NCI-H2107 treated with DMSO at 0.1 percent for 48 hours (cell line): ENCODE measurements around the gene FKBP15.
"Not testable (repeated sequence)": the region's sequence is repeated elsewhere in the genome, so short reads cannot be mapped to it uniquely, and the experiment has no call there.

Source experiments
- DNase-seq: peaks from one replicate; lab custom pipeline; 2025; ENCODE audit not compliant: unreplicated experiment; lab: John Stamatoyannopoulos, UW

Gene FKBP15, protein sequence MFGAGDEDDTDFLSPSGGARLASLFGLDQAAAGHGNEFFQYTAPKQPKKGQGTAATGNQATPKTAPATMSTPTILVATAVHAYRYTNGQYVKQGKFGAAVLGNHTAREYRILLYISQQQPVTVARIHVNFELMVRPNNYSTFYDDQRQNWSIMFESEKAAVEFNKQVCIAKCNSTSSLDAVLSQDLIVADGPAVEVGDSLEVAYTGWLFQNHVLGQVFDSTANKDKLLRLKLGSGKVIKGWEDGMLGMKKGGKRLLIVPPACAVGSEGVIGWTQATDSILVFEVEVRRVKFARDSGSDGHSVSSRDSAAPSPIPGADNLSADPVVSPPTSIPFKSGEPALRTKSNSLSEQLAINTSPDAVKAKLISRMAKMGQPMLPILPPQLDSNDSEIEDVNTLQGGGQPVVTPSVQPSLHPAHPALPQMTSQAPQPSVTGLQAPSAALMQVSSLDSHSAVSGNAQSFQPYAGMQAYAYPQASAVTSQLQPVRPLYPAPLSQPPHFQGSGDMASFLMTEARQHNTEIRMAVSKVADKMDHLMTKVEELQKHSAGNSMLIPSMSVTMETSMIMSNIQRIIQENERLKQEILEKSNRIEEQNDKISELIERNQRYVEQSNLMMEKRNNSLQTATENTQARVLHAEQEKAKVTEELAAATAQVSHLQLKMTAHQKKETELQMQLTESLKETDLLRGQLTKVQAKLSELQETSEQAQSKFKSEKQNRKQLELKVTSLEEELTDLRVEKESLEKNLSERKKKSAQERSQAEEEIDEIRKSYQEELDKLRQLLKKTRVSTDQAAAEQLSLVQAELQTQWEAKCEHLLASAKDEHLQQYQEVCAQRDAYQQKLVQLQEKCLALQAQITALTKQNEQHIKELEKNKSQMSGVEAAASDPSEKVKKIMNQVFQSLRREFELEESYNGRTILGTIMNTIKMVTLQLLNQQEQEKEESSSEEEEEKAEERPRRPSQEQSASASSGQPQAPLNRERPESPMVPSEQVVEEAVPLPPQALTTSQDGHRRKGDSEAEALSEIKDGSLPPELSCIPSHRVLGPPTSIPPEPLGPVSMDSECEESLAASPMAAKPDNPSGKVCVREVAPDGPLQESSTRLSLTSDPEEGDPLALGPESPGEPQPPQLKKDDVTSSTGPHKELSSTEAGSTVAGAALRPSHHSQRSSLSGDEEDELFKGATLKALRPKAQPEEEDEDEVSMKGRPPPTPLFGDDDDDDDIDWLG

DNA sequence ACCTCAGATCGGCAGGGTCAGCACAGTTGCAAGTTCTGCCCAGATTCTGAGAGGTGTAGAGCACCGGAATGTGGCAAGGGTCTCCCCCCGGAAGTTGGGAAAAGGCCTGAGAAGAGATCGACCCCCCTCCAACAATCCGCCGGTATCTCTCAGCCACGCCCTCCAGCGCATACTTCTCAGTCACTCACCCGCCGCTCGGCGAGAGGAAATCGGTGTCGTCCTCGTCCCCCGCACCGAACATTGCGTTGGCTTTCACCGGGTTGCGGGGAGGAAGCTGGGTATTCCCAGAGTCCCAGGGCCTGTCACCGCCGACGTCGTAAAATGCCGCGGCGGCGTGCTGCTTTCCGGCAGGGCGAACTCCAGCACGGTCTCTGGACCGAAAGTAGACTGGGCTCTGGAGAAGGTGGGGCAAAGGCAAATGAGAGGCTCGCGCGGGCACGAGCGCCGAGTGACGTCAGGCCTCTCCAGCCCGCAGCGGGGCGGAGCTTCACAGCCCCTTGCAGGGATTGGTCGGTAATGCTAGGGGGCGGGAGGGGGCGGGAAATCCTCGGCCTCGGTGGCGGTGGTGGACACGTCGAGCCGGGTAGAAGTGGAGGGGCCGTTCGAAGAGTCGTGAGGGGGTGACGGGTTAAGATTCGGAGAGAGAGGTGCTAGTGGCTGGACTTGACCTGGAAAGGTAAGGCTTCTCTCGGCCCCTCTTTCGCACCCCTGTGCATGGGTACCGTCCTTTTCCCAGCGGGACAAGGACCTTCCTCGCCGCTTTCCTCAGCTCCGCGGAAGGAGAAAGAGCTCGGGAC lies at the start of gene FKBP15, which contains the start of gene SLC31A1:
Gene FKBP15 (minus strand): TSS at position 275 of the 797 bp plus-strand sequence. CDS start 34 bp downstream, at position 241.
Gene SLC31A1 (plus strand): TSS at position 542 of the 797 bp plus-strand sequence. CDS start 34,605 bp downstream, outside the sequence.
- peak; percentile 93 for DNase-seq

DNA sequence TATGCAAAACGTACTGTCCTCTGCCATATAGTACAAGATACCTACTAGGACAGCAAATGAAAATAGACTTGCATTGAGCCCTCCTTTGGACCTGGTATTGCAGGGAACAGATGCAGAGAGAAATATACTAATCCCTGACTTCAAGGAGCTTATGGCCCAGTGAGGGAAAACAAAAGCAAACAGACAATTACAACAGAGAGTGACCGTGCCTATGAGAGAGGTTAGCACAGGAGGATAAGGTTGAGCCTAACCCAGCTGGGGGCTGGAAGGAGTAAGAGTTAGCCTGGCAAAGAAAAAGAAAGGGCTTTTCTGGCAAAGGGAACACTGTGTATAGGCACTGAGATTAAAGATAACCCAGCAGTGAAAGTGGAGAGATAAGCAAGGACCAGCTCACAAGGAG lies 48.8 kb upstream of the FKBP15 start:
- DNase-seq: no peak

- DNase-seq: no peak
Observed at GRCh38 chr9:113269355-113269754, 48.3 kb upstream of the FKBP15 start.

DNA sequence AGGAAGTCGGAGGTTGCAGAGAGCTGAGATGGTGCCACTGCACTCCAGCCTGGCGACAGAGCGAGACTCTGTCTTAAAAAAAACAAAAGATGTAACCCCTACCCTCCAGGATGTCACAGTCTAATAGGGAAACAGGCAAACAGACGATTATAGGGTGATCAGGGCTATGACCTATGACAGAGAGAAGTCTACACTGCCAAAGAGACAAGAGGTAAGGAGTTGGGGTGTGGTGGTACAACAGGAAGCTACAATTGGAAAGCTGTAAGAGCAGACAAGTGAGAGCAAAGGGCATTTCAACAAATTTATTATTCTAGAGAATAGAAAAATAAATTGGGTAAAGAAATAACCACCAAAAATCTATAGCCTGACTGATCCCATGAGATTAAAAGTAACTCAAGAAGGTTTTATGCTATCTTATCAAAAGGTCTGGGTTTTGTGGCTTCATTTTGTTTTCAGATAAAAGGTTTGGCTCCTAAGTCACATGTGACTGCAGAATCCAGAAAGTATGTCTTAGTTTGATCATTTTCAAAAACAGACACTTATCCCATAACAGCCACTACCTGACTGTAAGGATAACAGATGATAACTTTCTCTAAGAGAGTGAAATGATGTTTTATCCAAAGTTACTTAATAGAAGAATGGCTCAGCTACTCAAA lies 47.0 kb upstream of the FKBP15 start:
- DNase-seq: no peak

GRCh38 chr9:113266174-113266573 lies 45.1 kb upstream of the FKBP15 start:
- DNase-seq: no peak

DNA sequence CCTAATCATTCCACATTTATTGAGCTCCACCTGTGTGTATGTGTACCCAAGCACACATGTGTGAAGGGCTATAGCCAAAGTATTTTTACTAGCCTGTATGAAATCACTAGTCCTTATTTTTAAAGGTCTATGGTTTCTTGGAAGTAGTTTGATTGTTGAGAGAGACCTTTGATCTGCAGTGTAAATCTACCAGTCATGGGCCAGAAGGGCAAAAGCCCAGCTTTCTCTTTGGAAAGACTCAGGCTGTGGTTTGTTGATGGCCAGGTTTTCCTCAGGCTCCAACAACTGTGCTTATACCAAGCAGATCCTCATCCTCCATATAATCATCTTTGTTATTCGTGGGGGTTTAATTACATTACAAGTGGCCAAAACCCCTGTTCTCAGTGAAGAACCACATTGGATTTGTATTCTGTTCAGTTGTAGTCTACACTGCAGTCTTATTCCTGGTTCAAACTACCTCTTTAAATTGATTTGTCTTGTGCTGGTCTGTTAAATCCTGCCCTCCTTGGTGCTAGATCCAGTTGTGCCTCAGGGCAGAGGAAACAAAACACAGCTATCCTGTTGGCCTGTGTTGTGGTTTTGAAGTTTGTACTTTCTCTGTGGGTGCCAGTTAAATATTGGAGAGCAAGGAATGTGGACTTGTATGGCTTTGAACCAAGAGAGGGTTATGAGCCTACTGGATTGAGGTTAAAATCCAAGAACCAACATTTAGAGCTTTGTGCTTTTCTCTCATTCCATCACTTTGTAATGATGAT lies 41.0 kb upstream of the FKBP15 start:
- DNase-seq: no peak

DNA sequence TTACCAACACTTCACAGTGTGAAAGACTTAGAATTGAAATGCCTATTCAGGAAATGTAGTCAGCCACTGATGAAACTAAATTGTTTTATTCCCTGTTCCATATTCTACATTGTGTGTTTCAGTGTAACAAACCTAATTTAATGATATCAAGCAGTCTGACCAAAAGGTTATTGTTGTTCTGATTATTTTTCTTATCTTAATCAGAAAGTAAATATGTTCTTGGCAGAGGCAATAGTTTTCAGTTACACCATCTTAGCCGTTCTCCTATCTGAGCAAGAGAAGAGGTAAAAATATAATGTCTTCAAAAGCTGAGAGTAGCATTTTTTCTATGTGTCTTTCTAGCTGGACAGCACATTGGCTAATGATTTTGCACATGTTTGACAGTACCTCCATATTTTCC lies 37.2 kb upstream of the FKBP15 start:
- DNase-seq: no peak

GRCh38 chr9:113257863-113258262 lies 36.8 kb upstream of the FKBP15 start:
- no peak for DNase-seq

GRCh38 chr9:113255438-113255837 lies 34.4 kb upstream of the FKBP15 start:
- no peak for DNase-seq

DNA sequence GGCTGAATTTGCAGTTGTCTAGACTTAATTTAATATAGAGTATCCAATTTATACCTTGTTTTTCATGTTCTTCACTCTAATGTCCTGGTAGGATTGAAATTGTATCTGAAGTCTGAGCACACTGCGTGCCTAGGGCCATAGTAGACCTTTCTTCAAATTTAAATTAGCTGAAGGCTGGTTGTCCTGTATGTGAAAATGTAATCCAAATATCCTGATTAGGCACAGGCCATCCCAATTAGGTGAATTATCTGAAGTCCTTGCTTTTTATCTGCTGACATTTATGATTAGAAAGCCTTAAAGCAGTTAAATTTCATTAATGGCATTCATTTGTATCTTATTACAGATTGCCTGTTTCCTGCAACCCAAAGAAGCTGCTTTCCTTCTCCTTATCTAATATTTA lies 33.9 kb upstream of the FKBP15 start:
- DNase-seq: no peak

- DNase-seq: no peak
Observed at GRCh38 chr9:113250807-113251206, 29.7 kb upstream of the FKBP15 start.

GRCh38 chr9:113249661-113250060 lies 28.6 kb upstream of the FKBP15 start:
- not testable (repeated sequence) for DNase-seq

- DNase-seq: no peak
Observed at GRCh38 chr9:113247640-113248039, 26.6 kb upstream of the FKBP15 start.

DNA sequence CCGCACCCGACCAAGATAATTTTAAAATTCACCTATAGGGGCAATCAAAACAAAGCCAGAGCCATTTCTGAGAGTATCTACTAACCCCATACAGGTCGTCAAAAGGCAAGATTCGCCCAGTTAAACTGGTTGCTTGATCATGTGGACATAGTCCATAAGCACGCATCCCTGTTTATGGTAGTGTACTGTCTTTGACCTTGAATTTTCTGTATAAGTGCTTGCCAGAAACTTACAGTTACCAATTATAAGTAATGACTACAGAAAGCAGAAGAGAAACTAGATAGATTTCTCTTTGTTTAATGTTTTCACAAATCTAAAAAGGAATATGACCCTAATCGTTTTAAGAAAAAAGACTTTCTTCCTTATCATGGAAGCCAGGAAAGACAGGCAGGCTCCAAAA lies 25.9 kb upstream of the FKBP15 start:
- DNase-seq: no peak

GRCh38 chr9:113245894-113246293 lies 24.8 kb upstream of the FKBP15 start:
- no peak for DNase-seq

- no peak for DNase-seq
Observed at GRCh38 chr9:113244556-113244955, 23.5 kb upstream of the FKBP15 start.

GRCh38 chr9:113241161-113241560 lies 20.1 kb upstream of the FKBP15 start:
- no peak for DNase-seq

DNA sequence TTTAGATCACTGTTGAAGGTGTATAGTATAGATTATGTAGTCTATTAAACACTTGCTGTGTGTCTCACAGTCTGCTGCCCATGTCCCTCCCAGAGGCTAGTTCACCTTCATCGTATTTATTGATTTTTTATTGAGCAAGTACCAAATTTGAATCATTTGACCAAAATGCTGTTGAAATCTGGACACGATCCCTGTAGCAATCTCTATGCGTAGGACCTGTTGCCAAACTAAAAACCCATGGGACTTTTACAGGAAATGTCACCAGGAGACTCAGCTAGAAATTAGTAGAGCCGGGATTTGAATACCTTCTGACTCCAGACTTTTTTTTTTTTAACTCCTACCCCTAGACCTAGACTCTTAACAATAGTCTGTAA lies 17.8 kb upstream of the FKBP15 start:
- DNase-seq: no peak

GRCh38 chr9:113238202-113238858 lies 17.3 kb upstream of the FKBP15 start:
- no peak for DNase-seq
